GM12878 (cell line): ENCODE measurements around the gene LRBA.

ENCODE experiments used
- CBX3 ChIP-seq: fragments of 200-600 bp; sonication (generic); IDR thresholded peaks from 2 replicates; pipeline ENCODE4 v1.6.1; 2016; ENCODE audit warnings: low read depth, borderline replicate concordance
- CHD1 ChIP-seq: IDR thresholded peaks from 2 replicates; pipeline ENCODE4 v1.6.1; 2012; ENCODE audit warnings: low read depth, low read length, improper control_type of control experiment
- EZH2 ChIP-seq: IDR thresholded peaks from 2 replicates; pipeline ENCODE4 v1.6.1; 2012; ENCODE audit warnings: low read depth, mild to moderate bottlenecking, control low read depth, inconsistent platforms, low read length, borderline replicate concordance; ENCODE audit not compliant: control insufficient read depth
- POLR2A ChIP-seq: IDR thresholded peaks from 2 replicates; pipeline ENCODE4 v1.6.1; 2011; ENCODE audit warnings: low read depth, mild to moderate bottlenecking, low read length
- SMC3 ChIP-seq: IDR thresholded peaks from 2 replicates; pipeline ENCODE4 v1.6.1; 2011; ENCODE audit warnings: low read length, improper control_type of control experiment, borderline replicate concordance
- SP1 ChIP-seq: IDR thresholded peaks from one replicate; pipeline ENCODE4 v1.6.1; 2011; ENCODE audit warnings: low read depth, low read length
- TF ChIP-seq, protein P1 (sequence below), 3 experiments: IDR thresholded peaks in 2 of 3; conservative IDR thresholded peaks in 1 of 3; 2 replicates each; pipeline ENCODE4 v1.5.1; 2011; ENCODE audit warnings: low read depth in 3 of 3, low read length in 3 of 3, mild to moderate bottlenecking in 3 of 3, control low read depth in 2 of 3, moderate library complexity in 2 of 3, inconsistent platforms in 1 of 3, mixed read lengths in 1 of 3; ENCODE audit not compliant: control insufficient read depth in 2 of 3, insufficient read depth in 1 of 3; ENCODE audit errors: extremely low read depth in 1 of 3
- TF ChIP-seq, protein P2 (sequence below): fragments of 450-650 bp; IDR thresholded peaks from 2 replicates; pipeline ENCODE4 v1.6.1; 2017; ENCODE audit warnings: mild to moderate bottlenecking

DNA sequence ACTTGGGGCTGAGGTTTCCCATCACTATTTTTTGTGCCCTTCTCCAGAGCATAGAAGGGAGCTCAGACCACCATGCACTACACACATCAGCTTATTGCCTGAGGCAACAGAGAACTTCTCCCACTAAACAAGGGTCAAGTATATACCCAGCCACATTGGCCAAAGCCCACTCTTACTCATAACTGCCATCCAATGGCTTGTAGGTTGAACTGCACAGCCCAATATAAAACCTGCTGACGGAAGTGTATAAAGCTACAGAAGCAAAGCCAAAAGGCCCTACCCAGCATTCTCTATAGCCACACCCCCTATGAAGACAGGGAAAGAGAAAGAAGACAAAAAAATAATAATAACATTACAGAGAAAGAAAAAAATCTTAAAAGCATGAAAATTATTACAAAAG is 139.7 kb downstream of the LRBA start:
- TF ChIP-seq POLR2A: no peak
- TF ChIP-seq, protein P1, sequence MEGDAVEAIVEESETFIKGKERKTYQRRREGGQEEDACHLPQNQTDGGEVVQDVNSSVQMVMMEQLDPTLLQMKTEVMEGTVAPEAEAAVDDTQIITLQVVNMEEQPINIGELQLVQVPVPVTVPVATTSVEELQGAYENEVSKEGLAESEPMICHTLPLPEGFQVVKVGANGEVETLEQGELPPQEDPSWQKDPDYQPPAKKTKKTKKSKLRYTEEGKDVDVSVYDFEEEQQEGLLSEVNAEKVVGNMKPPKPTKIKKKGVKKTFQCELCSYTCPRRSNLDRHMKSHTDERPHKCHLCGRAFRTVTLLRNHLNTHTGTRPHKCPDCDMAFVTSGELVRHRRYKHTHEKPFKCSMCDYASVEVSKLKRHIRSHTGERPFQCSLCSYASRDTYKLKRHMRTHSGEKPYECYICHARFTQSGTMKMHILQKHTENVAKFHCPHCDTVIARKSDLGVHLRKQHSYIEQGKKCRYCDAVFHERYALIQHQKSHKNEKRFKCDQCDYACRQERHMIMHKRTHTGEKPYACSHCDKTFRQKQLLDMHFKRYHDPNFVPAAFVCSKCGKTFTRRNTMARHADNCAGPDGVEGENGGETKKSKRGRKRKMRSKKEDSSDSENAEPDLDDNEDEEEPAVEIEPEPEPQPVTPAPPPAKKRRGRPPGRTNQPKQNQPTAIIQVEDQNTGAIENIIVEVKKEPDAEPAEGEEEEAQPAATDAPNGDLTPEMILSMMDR (IDR thresholded peaks at IDR 0.05 in 2 of 3, conservative IDR thresholded peaks at IDR 0.05 in 1 of 3; ENCODE audit: control insufficient read depth in 2 of 3, extremely low read depth in 1 of 3, insufficient read depth in 1 of 3, low read depth in 3 of 3, low read length in 3 of 3): no peak
- no peak for TF ChIP-seq CBX3
- no peak for TF ChIP-seq SMC3
- TF ChIP-seq, protein P2, sequence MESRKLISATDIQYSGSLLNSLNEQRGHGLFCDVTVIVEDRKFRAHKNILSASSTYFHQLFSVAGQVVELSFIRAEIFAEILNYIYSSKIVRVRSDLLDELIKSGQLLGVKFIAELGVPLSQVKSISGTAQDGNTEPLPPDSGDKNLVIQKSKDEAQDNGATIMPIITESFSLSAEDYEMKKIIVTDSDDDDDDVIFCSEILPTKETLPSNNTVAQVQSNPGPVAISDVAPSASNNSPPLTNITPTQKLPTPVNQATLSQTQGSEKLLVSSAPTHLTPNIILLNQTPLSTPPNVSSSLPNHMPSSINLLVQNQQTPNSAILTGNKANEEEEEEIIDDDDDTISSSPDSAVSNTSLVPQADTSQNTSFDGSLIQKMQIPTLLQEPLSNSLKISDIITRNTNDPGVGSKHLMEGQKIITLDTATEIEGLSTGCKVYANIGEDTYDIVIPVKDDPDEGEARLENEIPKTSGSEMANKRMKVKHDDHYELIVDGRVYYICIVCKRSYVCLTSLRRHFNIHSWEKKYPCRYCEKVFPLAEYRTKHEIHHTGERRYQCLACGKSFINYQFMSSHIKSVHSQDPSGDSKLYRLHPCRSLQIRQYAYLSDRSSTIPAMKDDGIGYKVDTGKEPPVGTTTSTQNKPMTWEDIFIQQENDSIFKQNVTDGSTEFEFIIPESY: no peak
- TF ChIP-seq SP1: no peak
- no peak for TF ChIP-seq CHD1
- TF ChIP-seq EZH2: no peak
